Left ventricle myocardium inferior (tissue), 1 donor: ENCODE measurements around the gene LLCFC1. TPM values are rescaled to one million over a fixed set of nuclear protein-coding genes. Genes with fewer than 3 reads are reported as not detected.

ENCODE experiments used
- DNase-seq: peaks from one replicate; pipeline ENCODE4 v3.0.0-alpha.2; 2020
- H3K27ac ChIP-seq: fragments of 200-600 bp; replicated peaks from 2 replicates; pipeline ENCODE4 v1.8.0; 2021
- H3K27me3 ChIP-seq: fragments of 200-600 bp; 2 replicates; pipeline ENCODE4 v1.8.0; 2021; ENCODE audit warnings: low read depth
- H3K36me3 ChIP-seq: fragments of 200-600 bp; 2 replicates; pipeline ENCODE4 v1.8.0; 2021
- H3K4me1 ChIP-seq: fragments of 200-600 bp; 2 replicates; pipeline ENCODE4 v1.8.0; 2021
- H3K4me3 ChIP-seq: fragments of 200-600 bp; 2 replicates; pipeline ENCODE4 v1.8.0; 2021; ENCODE audit warnings: mild to moderate bottlenecking, moderate library complexity
- H3K9me3 ChIP-seq: fragments of 200-600 bp; replicated peaks from 2 replicates; pipeline ENCODE4 v1.8.0; 2021
- intact Hi-C: fragments of 100-400 bp; cut with micrococcal nuclease; formaldehyde crosslinking; loops from one replicate; pipeline ENCODE4 v1.11.0; 2022
- total RNA-seq: library from RNA; stranded (reverse); fragmentation: NEBNext Ultra II Directional; extraction: Animal tissue kit (Norgen Biotek cat#: 25700); gene quantifications from one replicate; pipeline ENCODE4 v1.2.1, GENCODE V29; 2021
- TF ChIP-seq, protein P1 (sequence below): fragments of 200-600 bp; IDR thresholded peaks from 2 replicates; pipeline ENCODE4 v1.8.0; 2021; ENCODE audit warnings: antibody characterized with exemption, mild to moderate bottlenecking, borderline replicate concordance
- donor health status: DM: no; HTN: yes; CAD: no; lungs with severe emphysema.

The LLCFC1 gene
- total RNA-seq, 1 donor from 2014 or later, result not detected

DNA sequence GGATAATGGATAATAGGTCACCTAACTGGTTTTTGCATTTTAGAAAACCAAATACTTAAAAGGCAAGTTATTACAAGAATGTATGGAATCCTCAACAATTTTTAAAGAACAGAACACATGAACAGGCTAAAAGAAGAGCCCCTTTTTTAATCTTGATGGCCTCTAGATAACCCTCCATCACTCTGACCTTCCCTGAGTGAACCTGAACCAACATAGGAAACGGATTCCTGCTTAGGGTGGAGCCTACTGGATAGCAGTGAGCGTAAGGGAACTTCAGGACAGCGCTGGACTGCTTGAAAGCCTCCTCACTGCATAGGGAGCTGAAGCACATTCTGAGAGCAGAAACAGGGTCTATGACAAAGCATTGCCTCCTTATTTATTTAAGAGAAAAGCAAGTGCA, 26.2 kb upstream of the LLCFC1 start:
- Histone ChIP-seq H3K4me3 (no peak overlapping the region), H3K36me3 (no peaks in the 10 kb centered on the region), H3K9me3 (no peaks in the 10 kb centered on the region), H3K27ac (no peak overlapping the region), H3K27me3 (peaks cover 52% of the 10 kb centered on the region), H3K4me1 (no peaks in the 10 kb centered on the region)
- intact Hi-C loops, result no loop called here
- TF ChIP-seq, protein P1, sequence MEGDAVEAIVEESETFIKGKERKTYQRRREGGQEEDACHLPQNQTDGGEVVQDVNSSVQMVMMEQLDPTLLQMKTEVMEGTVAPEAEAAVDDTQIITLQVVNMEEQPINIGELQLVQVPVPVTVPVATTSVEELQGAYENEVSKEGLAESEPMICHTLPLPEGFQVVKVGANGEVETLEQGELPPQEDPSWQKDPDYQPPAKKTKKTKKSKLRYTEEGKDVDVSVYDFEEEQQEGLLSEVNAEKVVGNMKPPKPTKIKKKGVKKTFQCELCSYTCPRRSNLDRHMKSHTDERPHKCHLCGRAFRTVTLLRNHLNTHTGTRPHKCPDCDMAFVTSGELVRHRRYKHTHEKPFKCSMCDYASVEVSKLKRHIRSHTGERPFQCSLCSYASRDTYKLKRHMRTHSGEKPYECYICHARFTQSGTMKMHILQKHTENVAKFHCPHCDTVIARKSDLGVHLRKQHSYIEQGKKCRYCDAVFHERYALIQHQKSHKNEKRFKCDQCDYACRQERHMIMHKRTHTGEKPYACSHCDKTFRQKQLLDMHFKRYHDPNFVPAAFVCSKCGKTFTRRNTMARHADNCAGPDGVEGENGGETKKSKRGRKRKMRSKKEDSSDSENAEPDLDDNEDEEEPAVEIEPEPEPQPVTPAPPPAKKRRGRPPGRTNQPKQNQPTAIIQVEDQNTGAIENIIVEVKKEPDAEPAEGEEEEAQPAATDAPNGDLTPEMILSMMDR, result no peak
- no peak for DNase-seq

DNA sequence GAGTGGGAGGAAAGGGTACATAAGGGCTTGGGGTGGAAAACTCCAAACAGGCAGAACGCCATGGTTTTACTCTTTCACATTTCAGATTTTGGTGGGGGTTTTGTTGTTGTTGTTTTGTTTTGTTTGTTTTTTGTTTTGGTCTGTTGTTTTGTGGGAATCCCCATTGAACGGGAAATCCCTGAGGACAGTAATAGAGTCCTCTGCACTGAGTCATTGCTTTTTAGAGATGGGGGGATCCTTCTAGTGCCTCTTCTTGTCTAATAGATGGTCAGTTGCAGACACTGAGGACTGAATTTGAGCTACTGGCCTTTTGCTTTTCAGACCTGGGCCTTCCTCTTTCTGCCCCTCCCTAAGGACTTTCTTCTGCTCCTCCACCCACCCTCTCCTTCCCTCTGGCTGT, 25.7 kb upstream of the LLCFC1 start:
- no peak overlapping the region for H3K4me3 ChIP-seq
- intact Hi-C loops, result no loop called here
- H3K36me3 ChIP-seq, result no peaks in the 10 kb centered on the region
- no peaks in the 10 kb centered on the region for H3K9me3 ChIP-seq
- no peak for DNase-seq
- TF ChIP-seq, protein P1, result no peak
- peaks cover 56% of the 10 kb centered on the region for H3K27me3 ChIP-seq
- H3K4me1 ChIP-seq, result no peaks in the 10 kb centered on the region
- H3K27ac ChIP-seq, result no peak overlapping the region

DNA sequence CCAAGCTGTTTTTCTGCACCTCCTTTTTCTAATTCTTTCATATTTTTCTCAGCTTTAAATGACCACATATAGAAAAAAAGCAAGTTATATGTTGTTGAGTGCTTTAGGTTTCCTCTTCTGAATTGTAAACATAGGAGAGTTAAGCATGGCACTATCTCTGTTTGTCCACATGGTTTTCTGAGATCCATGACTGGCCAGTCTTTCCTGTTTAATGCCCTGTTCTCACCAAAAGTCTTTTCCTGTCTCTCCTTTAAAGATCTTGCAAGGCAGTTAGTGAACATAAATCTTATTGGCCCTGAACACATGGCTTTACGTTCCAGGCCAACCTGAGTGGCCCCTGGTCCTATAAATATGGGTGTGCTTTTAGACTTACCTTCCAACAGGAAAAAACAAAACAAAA, 25.2 kb upstream of the LLCFC1 start:
- Histone ChIP-seq H3K4me3 (no peak overlapping the region), H3K36me3 (no peaks in the 10 kb centered on the region), H3K27me3 (peaks cover 56% of the 10 kb centered on the region), H3K9me3 (no peaks in the 10 kb centered on the region), H3K27ac (no peak overlapping the region), H3K4me1 (no peaks in the 10 kb centered on the region)
- TF ChIP-seq, protein P1, result no peak
- intact Hi-C loops, result no loop called here
- no peak for DNase-seq

DNA sequence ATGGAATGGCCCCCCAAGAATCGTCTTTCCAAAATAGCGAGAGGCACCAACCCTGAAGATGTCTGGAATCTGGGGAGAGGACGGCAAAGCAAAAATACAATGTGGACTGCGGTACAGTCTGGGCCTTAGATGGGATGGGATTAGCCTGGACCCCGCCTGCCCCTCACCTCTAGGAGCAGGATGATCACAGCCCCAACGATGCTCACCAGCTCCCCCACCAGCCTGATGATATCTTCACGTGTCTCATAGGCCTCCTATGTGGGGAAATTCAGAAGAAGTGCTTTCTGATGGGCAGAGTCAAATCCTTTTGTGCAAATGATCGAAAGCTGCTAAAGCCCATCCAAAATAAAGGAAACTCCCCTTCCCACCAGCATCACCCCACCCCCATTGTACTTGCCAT, 24.0 kb upstream of the LLCFC1 start:
- TF ChIP-seq, protein P1, result no peak
- DNase-seq, result no peak
- intact Hi-C loops, result no loop called here
- Histone ChIP-seq H3K4me1 (no peaks in the 10 kb centered on the region), H3K4me3 (no peak overlapping the region), H3K9me3 (no peaks in the 10 kb centered on the region), H3K27ac (no peak overlapping the region), H3K36me3 (no peaks in the 10 kb centered on the region), H3K27me3 (peaks cover 52% of the 10 kb centered on the region)

DNA sequence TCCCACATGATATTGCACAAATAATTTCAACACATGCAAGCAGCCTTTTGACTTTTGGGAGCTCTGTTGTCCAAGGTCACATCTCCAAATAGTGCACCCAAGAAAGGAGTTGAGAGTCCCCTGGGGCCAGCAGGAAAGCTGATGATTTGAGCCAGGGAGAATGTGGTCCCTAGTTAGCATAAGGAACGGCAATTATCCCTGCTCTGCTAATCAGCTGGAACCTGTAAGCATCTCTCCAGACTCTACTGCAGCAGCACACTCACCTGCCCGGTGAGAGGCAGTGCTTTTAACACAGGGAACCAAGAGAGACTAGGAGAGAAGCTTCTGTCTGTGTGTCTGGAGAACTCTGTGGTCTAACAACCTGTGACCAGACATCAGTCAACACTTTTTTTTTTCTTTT, 22.8 kb upstream of the LLCFC1 start:
- DNase-seq, result no peak
- H3K4me1 ChIP-seq, result no peaks in the 10 kb centered on the region
- TF ChIP-seq, protein P1, result no peak
- no peak overlapping the region for H3K27ac ChIP-seq
- no peaks in the 10 kb centered on the region for H3K36me3 ChIP-seq
- intact Hi-C loops, result no loop called here
- no peak overlapping the region for H3K4me3 ChIP-seq
- no peaks in the 10 kb centered on the region for H3K9me3 ChIP-seq
- peaks cover 41% of the 10 kb centered on the region for H3K27me3 ChIP-seq

DNA sequence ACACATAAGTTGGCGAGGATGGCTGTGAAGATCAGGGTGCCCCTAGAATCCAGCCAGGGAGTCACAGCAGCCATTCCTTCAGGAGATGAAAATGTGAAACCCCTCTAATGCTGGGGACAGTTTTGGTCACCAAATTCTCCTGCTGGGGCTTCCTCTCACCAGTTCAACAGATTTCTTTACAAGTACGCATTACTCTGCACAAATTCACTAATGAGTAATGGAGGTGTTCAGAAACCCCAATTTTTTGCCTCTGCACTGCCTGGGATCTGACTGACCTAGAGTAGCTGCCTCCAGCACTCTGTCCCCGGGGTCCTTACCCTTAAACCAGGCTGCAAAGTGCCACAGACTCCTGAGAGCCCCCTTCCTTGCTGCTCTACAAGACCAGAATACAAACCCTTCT, 21.8 kb upstream of the LLCFC1 start:
- Histone ChIP-seq H3K27ac (no peak overlapping the region), H3K9me3 (no peaks in the 10 kb centered on the region), H3K36me3 (no peaks in the 10 kb centered on the region), H3K4me1 (no peaks in the 10 kb centered on the region), H3K27me3 (peaks cover 32% of the 10 kb centered on the region), H3K4me3 (no peak overlapping the region)
- TF ChIP-seq, protein P1, result no peak
- DNase-seq, result no peak
- intact Hi-C loops, result no loop called here
